HG03280 (cell line): Measurements from ENCODE around the gene TMEM127.
"Not testable (repeated sequence)": the region's sequence is repeated elsewhere in the genome, so short reads cannot be mapped to it uniquely, and the experiment has no call there.

Experiments used
- ATAC-seq: cut with Tn5 transposase; IDR thresholded peaks from one replicate; pipeline ENCODE4 v1.9.1; 2021; ENCODE audit warnings: mild to moderate bottlenecking, moderate library complexity; ENCODE audit not compliant: unreplicated experiment

Gene TMEM127

GRCh38 chr2:96243843-96244242 lies 22.0 kb downstream of the TMEM127 start:
- no peak for ATAC-seq

- ATAC-seq, result peak; percentile 81
Measured at GRCh38 chr2:96241900-96242611, 23.7 kb downstream of the TMEM127 start.

DNA sequence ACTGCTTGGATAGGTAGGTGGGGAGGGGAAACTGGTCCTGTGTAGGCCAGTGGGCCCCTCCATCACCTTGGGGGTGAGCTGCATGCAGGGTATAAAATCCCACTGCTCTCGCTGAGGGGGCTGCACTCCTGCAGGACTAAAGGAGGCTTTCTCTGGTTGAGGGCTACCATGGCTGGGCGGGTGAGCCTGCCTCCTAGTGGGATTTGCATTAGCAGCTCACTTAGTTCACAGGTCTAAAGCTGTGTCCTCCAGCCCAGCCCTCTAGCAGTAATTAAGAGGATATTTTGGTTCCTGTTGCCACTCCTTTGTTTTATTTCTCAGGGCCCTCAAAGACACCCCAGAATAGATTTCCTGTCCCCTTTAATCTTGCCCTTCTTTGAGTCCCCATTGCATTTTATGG lies 24.6 kb downstream of the TMEM127 start:
- no peak for ATAC-seq

DNA sequence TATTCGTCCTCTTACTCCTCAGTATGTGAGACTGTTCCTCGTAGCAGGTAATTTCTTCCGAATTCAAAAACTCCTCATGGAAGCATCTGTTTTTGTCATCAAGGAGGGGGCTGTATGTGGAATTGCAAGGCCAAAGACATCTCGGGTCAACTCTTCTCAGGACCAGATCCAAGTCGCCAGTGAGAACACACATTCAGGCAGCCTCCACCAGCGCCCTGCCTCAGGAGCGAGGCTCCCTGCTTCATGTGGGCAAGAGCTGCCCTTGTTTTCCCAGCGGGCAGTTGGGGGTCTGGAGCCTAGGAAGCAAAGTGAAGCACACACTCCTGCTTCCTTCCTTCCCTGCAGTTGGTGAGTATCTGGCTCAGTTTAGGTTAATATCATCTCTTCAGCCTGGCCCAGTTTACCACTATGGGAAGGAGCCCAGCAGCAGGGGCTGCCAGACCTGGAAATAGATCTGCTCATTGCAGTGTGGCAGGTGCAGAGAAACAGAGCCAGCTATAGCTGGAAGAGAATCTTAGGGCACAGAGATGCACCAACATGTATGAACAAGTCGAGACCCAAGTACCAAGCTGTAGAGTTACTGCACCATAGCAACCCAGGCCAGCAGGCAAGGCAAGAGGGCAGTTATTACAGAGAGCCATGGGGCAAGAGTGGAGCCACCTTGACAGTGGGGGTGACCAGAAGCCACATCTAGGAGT lies 25.3 kb downstream of the TMEM127 start:
- ATAC-seq, result no peak

- ATAC-seq, result no peak
Measured at GRCh38 chr2:96239745-96240264, 26.0 kb downstream of the TMEM127 start.

GRCh38 chr2:96239091-96239490 lies 26.7 kb downstream of the TMEM127 start:
- ATAC-seq, result no peak

- ATAC-seq, result no peak
Measured at GRCh38 chr2:96238266-96238665, 27.5 kb downstream of the TMEM127 start.

- ATAC-seq, result no peak
Measured at GRCh38 chr2:96236882-96237281, 28.9 kb downstream of the TMEM127 start.

DNA sequence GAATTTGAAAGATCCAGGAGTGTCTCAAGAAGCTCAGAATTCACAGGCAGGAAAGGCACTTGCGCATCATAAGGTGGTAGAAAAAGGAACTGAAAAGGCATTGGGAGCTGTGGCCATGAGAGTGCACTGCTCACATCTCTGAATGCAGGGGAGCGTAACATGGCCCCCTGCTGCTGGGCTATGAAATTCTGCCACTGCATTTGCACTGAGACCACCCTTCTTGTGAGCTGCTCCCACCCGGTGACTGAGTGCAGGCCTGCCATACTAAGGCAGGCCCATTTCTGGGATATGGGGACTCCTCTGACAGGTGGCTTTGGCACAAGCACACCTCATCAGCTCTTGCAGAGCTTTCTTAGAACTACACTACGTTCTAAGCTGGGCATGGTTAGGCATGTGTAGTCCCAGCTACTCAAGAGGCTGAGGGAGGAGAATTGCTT lies 31.9 kb downstream of the TMEM127 start:
- ATAC-seq, result peak; percentile 90

DNA sequence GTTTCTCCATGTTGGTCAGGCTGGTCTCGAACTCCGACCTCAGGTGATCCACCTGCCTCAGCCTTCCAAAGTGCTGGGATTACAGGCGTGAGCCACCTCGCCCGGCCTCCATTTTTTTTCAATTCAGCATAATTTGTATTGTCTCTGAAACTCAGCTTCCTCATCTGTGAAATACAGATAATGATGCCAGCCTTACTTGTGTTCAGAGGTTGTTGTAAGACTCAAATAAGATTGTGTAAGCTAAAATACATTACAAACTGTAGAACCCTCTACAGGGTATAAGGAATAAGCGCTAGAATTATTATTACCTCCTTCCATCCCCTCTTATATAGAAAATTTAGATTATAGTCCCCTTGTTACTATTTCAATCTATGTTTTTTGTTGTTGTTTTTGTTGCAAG lies 32.4 kb downstream of the TMEM127 start:
- ATAC-seq, result no peak

- no peak for ATAC-seq
Measured at GRCh38 chr2:96231316-96231715, 34.5 kb downstream of the TMEM127 start.

GRCh38 chr2:96225016-96225533 lies 40.7 kb downstream of the TMEM127 start:
- no peak for ATAC-seq

- ATAC-seq, result not testable (repeated sequence)
Measured at GRCh38 chr2:96221106-96221505, 44.7 kb downstream of the TMEM127 start.

- ATAC-seq, result not testable (repeated sequence)
Measured at GRCh38 chr2:96219959-96220358, 45.8 kb downstream of the TMEM127 start.

DNA sequence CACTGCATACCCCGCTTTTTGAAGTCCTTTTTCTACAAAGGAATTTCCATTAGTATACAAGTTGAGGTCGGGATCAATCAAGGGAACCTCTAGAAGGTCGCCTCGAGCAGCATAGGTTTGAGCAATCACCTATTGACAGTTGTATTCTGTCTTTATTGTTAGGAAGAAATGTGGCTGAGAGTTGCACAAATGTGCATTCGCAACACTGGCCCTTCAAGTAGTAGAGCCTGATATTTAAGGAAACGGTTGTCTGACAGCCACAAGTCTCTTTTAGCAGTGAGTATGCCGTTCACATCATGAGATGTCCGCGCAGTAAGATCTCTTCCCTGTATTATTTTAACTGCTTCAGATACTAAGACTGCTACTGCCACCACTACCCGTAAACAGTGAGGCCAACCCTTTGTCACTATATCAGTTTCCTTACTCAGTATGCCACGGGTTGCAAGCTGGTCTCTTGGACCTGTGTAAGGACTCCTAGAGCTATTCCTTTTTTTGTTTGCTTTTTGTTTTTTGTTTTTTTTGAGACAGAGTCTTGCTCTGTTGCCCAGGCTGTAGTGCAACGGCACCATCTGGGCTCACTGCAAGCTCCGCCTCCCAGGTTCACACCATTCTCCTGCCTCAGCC lies 47.2 kb downstream of the TMEM127 start:
- no peak for ATAC-seq

GRCh38 chr2:96214554-96214953 lies 51.2 kb downstream of the TMEM127 start:
- no peak for ATAC-seq

DNA sequence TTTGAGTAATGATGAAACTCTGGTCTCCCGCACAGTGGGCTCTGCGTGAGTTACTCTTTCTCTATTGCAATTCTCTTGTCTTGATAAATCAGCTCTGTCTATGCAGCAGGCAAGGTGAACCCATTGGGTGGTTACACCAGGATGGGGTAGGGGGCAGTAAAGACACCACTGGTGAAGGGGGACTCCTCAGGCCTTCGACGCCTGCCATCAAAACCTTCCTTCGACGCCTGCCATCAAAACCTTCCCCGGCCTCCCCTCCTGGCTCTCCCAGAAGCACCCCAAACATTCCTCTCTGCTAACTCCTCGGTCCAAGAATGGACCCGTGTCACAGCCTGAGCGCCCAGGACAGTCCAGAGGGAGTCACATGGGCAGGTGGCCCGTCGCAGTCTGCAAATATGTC lies 52.4 kb downstream of the TMEM127 start:
- ATAC-seq, result no peak

- ATAC-seq, result no peak
Measured at GRCh38 chr2:96212339-96212738, 53.5 kb downstream of the TMEM127 start.

GRCh38 chr2:96209729-96210085 lies 56.1 kb downstream of the TMEM127 start:
- ATAC-seq, result no peak

DNA sequence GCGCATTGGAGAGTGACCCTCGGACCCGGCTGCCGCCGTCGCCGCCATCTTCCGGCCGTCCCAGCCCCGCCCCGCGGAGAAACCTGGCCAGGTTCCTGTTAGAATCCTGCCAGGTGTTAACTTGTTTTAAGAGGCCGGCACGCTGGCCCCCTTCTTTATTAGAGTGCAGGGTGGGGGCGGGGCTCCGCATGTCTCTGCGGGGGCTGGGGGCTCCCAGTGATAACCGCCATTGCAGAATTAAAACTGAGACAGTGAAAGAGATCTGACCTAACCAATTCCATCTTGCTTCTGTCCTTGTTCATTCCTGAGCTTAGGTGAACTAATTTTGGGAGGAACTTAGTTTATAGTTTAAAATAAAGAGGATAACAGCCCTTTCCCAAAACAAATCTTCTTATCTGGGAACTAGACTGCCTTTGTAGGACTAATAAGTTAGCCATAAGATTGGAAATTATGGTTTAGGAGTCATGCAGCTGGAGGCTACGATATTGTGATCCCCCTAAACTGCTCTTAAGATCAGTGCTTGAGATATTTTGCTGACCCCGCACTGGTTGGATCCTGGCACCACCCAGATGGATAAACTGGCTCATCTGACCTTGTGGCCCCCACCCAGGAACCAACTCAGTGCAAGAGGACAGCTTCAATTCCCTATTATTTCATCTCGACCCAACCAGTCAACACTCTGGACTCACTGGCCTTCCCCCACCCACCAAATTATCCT lies 56.6 kb downstream of the TMEM127 start:
- no peak for ATAC-seq
